Measurements from ENCODE around the gene TTC7B.
"Not testable (repeated sequence)": the region's sequence is repeated elsewhere in the genome, so short reads cannot be mapped to it uniquely, and the experiment has no call there.

Gene TTC7B

DNA sequence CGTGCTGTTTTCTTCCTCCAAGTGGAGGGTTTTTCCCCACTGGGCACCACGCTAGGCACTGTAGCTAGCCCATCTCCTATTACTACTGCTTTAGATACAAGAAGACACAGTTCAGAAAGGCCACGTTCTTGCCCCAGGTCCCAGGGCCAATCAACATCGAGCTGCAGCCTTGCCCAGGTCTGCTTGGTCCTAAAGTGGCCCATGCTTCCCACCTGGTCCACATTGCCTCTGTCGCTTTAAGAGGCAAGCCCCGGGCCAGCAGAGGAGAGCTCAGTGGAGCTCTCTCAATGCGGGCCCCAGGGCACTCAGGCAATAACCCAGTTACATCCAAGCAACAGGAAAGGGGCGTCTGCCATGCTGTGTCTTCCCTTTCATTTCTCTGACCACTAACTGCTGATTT lies 271.3 kb downstream of the TTC7B start:
- DNase-seq (ENCODE audit: low spot score), result no peak

DNA sequence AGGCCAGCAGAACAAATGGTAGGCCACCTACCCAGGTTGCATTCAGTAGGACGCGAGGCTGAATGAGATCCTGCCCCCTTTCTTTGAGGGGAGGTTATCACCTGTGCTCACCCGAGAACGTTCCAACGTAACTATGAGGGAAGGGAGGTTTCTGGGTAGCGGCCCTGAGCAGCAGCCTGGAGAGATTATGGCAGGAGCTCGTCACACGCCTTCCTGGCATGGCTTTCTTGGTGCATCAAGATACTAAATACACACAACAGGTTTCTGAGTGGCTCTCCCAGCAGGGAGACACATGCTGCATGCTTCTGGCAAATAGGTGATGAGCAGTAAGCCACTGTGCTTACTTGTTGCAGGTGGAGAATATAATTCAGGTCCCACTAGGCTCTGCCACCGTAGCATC lies 271.7 kb downstream of the TTC7B start:
- no peak for DNase-seq (ENCODE audit: low spot score)

DNA sequence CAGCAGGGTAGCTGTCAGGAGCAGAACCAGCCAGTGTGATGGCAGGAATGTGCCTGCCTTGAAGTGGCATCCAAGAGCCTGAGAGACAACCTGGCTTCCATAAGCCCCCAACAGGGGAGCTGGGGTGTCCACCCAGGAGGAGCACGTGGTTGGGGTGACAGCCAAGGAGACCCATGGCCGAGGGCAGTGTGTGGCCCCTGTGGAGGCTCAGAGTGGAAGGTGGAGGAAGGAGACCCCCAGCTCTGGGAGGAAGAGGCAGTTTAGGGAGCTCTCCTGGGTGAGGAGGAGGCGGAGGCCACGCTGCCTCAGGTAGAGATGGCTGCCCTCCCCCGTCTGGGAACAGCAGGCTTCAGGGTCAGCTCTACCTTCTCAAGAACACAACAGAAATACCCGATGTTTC lies 272.4 kb downstream of the TTC7B start:
- no peak for DNase-seq (ENCODE audit: low spot score)

DNA sequence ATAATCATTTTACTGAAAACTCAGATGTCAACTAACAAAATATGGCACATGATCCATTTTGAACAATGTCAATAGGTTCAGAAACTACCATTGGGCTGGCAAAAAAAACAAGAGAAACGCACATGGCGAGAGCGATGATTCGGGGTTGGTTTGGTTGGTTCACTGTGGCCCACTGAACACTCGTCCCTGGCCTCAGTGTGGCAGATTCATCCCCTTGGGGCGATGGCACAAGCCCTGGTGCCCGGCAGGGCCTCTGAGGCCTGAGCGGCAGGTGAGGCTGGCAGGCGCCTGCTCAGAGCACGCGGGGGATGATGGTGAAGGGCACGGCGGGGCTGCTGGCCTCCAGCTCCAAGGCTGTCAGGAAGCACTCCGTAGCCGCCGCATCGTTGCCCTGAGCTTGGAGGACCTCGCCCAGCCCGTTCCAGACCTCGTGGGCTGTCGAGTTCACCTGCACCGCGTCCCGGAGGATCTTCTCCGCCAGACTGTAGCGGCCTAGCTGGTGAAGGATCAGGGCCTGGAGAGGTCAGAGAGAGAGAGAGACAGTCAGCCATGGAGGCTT lies 275.1 kb downstream of the TTC7B start:
- no peak for DNase-seq (ENCODE audit: low spot score)

DNA sequence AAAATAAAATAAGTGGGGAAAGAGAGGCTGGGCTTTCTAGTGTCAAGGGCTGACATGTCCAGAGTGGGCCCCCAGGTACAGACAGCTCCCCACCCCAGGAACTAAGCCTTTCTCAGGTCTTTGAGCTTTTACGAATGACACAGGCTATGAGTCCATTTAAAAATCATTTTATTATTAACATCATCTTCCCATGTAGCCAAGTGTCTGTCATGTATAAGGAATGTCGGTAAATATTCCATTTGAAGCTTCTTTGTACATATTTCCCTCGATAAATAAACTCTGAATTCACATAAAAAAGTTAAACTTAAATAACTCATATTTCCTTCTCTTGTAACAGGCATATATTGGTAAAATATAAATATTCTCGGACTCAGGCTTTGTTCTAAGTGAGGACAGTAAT lies 275.8 kb downstream of the TTC7B start:
- no peak for DNase-seq (ENCODE audit: low spot score)

DNA sequence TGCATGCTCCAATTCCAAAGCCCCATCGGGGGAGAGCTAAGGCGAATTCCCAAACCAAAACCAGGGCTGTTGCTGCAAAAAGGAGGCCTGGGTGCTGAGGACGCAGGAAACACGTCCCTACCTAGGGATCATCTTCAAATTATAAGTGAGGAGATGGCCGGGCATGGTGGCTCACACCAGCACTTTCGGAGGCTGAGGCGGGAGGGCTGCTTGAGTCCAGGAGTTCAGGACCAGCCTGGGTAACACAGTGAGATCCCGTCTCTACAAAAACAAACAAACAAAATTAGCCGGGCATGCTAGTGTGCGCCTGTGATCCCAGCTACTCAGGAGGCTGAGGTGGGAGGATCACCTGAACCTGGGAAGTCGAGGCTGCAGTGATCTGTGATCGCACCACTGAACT lies 276.2 kb downstream of the TTC7B start:
- DNase-seq (ENCODE audit: low spot score), result no peak

DNA sequence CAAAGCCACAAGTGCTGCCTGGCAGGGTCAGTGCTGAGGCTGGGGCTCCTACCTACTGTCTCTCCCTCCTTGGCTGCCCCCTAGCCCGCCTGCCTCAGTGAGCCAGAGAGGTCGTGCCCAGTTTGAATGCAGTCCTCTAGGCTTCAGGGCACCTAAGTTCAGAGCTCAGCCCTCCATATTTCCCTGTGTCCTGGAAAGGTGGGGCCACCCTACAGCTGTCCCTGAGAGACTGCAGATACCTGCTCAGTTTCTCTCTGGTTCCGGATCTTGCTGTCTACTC lies 276.8 kb downstream of the TTC7B start:
- no peak for DNase-seq (ENCODE audit: low spot score)

DNA sequence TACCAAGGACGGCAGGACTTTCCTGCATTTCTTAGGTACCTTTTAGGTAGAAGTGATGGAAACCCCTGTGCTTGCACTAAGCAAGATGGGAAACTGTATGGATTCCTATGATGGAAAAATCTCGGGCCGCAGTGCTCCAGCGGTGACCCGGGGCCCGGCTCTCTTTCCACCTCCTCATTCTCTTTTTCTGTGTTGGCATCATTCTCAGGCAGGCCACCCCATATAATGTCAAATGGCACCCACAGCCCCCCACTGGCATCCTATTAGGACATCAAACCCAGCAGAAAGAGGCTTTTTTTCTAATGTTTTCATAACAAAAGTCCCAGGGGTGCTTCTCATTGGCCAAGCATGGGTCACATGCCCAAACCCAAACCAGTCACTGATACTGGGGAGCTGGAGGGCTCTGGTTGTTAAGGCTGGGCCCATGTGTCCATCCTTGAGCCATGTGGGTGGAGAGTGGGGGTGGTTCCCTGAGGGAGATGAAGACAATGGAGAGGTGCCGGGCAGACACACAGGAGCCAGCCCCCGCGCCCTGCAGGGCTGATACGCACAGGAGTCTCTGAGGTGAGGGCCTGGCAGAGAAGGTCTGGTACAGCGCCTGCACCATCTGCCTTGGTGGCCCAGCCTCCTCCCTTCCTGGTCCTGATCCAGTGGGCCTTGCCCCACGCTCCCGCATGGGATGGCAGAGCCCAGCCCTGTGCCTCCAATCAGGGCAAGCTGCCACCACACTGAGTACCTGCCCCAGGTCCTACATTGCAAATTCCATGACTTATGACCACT lies 277.3 kb downstream of the TTC7B start:
- DNase-seq (ENCODE audit: low spot score), result no peak

DNA sequence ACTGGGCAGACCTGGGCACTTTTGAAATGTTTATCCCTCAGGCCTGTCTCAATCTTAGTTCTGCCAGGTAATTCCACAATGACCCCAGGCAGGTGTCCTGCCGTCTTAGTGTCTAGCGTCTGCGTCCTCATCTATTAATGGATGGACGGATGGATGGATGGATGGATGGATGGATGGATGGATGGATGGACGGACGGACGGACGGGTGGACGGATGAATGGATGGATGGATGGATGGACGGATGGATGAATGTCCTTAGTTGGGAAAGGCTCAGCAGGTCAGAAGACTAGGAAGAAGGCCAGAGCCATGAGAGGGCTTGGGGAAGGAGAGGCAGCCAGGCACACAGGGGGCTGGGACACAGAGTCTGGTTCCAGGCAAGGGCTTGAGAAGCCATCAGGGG lies 278.1 kb downstream of the TTC7B start:
- no peak for DNase-seq (ENCODE audit: low spot score)

DNA sequence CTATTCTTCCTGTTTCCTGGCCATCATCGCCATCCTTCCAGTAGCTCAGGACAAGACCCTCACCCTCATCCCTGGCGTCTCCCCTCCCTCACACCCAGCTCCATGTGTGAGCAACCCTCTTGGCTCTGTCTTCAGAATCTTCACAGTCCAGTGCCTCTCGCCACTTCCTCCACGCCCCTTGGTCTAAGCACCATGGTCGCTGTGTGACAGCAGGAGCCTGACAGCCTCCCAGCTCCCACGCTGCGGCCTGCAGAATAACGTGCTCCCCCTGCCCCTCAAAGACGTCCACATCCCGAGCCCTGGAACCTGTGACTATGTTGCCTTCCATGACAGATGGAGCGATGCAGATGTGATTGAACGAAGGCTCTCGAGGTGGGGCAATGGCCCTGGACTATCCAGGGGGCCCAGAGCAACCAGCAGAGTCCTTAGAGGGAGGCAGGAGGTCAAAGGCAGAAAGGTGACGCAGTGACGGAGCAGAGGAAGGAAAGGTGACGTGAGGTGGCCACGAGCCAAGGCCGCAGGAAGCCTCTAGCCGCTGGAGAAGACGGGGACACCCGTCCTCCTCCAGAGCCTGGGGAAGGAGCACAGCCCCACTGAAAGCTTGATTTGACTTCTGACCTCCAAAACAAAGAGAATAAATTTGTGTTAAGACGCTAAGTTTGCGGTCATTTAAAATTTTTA lies 279.6 kb downstream of the TTC7B start:
- no peak for DNase-seq (ENCODE audit: low spot score)

DNA sequence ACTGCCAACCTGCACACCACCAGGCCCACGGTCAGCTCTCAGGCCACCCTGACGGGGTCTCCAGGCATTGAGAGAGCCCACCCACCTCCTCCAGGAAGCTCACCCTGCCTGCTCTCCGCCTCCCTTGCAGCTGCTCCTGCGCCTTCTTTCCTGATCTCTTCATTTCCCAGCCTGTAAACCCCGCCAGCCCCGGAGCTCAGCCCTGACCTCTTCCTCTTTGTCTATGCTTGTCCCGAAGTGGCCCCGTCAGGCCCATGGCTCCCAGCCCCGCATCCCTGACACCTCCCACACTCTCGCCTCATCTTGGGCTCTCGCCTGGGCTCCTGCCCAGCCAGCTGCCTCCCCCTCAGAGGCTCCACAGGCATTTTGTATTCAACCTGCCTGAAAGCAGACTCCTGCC lies 280.1 kb downstream of the TTC7B start:
- no peak for DNase-seq (ENCODE audit: low spot score)

DNA sequence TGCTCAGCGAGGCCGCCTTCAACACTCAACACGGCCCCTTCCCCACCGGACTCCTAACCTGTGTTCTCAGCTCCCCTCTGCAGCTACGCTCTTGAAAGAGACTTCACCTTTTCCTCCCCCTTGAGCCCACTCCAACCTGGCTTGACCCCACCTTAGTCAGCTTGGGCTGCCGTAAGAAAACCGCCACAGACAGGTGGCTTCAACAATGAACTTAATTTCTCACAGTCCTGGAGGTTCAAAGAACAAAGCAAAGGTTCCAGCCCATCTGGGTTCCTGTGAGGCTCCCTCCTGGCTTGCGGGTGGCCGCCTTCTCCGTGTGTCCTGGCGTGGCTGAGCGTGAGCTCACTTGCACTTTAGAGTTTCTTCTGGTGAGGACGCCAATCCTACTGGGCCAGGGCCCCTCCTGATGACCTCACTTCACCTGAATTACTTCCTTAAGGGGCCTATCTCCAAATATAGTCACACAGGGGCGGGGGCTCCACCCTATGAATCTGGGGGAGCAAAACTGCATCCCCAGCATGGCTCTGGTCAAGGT lies 280.6 kb downstream of the TTC7B start:
- no peak for DNase-seq (ENCODE audit: low spot score)

DNA sequence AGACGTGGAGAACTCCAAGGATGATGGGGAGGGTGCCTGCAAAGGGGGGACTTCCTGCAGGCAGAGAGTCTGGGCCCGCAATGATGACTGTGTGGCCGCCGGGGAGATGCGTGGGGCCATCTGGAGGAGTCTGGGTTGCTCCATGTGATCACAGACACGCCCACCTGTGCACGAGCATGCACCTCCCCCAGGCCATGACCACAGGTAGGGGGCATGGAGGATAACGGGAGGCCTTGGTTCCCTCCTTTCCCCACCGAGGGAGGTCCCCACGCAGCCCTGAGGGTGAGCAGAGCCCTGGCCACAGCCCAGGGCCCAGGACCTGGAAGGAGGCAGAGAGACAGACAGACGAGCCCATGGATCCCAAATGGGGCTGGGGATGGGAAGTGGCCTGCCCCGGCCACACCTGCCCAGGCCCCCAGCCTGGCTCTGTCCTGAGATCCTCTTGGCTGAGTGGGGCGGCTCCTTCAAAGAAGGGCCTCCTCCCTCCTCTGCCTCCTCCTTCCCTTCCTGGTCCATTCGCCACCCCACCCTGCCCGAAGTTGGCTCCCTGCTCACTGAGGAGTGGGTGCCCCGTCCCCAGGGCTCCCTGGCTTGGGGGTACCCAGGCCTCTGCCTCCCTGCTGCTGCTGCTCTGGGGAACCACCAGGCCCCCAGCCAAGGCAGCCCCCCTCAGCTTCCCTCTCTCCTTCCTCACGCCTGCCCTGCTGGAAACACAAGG lies 281.2 kb downstream of the TTC7B start:
- no peak for DNase-seq (ENCODE audit: low spot score)

DNA sequence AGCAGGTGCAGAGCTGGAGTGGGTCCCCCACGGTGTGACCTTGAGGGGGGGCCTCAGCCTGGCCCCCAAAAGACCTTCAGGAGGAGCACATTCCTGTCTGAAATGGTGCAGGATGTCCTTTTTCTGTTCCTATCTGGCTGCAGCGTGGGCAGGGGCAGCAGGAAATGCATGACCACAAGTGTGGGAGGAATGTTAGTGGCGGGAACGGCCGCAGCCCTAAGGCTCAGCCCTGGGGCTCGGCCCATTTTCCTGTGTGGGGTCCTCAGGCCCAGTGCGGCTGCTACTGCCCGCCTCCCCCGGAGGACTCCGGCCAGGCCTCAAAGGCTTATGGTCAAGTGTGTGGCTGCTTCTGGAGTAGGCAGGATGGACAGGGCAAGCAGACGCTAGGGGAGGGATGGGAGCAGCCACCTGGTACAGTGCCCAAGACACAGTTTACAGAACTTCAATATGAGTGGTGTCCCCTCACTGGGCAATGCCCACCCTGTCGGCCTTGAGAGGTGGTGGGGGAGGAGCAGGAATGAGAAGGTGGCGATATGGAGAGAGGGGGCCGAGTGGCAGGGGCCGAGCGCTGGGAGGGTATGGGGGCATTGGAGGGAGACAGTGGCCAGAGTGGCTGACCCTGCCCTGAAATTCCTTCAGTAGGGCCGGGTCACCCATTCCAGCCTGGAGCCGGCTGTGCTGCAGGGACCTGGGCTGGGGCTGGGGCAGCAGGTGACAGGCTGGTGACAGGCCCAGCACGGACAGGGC lies 282.0 kb downstream of the TTC7B start:
- DNase-seq (ENCODE audit: low spot score), result no peak

DNA sequence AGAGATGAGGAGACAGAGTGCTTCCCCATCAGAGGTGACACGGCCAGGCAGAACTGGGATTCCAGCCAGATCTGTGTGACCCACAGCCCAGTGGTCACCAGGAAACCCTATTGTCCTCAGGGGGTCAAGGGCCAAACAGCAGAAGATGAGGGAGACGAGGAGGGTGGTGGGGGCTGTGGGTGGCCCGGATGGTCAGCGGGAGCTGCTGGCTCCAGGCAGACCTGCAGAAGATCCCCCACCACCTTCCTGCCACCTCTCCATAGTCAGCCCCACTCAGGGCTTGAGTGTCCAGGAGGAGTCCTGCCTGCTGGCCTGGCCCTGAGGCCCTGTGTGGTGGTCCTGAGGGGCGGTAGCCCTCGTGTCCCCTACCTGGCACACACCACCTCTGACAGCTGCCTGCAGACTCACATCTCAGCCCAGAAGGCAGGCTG lies 282.6 kb downstream of the TTC7B start:
- DNase-seq (ENCODE audit: low spot score), result no peak

DNA sequence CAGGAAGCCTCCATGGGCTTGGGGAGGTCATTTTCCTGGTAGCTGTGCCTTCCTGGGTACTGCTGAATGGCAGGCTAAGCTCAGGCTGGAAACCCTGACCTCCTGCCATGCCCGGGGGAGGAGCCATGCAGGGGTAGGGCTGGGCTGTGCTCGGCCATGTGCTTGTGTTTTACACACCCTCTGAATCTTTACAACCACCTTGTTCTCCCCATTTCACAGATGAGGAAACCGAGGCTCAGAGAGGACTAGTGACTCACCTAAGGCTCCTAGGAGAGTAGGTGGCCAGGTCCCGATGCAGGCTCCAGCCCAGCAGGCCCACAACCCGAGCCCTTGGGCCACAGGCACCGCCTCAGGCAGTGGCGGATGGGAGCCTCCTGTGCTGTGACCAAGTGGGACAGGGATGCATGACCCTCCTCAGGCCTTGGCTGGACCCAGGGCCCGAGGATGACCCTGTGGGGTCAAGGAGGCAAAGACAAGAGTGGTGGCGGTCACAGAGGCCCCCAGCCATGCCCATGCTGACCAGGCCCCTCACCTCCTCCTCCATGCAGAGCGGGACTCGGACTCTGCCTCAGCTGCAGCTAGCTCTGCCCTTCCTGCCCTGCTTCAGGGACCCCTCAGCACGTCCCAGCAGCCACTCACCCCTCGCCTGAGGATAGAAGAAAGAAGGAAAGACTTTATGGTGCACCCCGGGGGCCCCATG lies 283.3 kb downstream of the TTC7B start:
- no peak for DNase-seq (ENCODE audit: low spot score)

DNA sequence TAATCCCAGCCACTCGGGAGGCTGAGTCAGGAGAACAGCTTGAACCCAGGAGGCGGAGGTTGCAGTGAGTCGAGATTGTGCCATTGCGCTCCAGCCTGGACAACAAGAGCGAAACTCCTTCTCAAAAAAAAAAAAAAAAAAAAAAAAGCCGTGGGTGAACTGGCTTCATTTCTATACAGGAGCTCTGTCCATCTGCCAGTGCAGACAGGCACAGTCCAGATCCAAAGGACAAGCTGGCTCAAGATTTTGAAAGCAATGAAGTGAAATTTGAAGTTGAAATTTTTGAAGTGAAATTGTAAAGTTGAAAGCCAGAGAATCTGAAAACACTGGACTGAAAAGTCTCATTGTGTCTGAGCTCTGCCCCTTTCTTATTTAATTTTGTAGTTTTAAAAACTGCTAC lies 284.7 kb downstream of the TTC7B start:
- no peak for DNase-seq (ENCODE audit: low spot score)

DNA sequence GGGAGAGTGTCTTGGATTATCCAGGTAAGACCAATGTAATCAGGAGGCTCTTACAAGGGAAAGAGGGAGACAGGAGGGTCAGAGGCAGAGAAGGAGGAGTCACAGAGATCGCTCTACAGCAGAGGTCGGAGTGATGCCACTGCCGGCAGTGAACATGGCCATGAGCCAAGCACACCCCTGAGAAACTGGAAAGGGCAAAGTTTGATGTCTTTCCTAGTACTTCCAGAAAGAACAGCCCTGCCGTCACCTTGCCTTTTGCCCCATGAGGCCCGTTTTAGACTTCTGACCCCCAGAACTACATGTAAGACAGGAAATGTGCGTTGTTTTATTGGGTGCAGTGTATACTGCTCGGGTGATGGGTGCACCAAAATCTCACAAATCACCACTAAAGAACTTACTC lies 285.7 kb downstream of the TTC7B start:
- DNase-seq (ENCODE audit: low spot score), result no peak

DNA sequence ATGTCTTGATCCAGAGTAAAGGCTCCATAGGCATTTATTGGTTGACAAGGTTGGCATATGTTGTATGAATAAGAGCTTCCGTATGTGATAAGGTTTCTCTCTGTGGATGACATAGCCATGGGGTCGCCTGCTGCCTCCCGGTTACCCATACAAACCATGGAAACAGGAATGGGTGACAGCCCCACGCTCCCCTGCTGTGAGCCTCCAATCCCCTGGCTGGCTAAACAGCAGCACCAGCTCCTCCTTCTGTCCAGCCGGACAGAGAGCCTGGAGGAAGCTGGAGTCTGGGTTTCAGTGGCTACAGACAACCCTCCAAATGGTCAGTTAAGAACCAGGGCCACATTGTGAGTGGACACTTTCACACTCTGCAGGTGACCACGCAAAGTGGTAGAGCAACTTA lies 288.3 kb downstream of the TTC7B start:
- DNase-seq (ENCODE audit: low spot score), result no peak

DNA sequence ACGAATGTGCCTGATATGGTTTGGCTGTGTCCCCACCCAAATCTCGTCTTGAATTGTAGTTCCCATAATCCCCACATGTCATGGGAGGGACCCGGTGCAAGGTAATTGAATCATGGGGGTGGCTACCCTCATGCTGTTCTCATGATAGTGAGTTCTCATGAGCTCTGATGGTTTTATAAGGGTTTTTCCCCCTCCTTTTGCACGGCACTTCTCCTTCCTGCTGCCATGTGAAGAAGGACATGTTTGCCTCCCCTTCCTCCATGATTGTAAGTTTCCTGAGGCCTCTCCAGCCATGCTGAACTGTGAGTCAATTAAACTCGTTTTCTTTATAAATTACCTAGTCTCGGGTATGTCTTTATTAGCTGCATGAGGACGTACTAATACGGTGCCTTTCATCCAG lies 289.7 kb downstream of the TTC7B start:
- not testable (repeated sequence) for DNase-seq (ENCODE audit: low spot score)

DNA sequence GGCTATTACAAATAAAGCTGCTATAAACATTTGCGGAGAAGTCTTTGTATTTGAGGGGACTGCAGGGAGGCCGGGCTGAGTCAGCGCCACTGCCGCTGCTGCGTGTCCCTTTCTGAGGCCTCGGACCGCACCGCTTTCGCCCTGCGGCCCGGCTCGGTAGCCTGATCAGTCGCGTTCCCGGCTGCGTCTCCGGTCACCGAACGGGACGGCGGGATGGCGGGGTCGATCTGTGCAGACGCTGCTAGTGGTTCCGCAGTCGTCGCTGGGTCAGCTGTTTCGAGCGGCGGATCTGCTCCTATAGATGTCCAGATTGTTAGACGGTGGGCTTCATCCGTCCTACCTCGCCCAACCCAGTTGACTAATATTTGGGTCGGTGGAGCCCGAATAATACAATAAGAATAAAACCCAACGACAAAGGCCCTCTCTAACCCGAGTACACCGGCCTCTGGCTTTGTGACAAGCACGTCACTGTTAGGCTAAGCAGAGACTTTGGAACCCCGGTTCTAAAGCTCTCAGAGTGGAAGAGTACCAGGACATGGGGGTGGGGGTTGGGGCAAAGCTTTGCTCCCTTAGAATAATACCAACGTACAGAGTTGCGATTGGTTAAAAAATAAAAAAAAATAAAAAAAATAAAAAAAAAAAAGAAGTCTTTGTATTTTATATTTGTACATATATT lies 290.7 kb downstream of the TTC7B start:
- DNase-seq (ENCODE audit: low spot score), result not testable (repeated sequence)
